ENCODE results near the gene APPL2.

Gene APPL2

GRCh38 chr12:105222284-105222655 lies 13.7 kb downstream of the APPL2 start:
- DNase-seq = no peak

GRCh38 chr12:105221583-105222283 lies 14.2 kb downstream of the APPL2 start:
- DNase-seq = no peak

GRCh38 chr12:105220929-105221290 lies 15.1 kb downstream of the APPL2 start:
- no peak for DNase-seq

- no peak for DNase-seq
Observed at GRCh38 chr12:105220150-105220928, 15.6 kb downstream of the APPL2 start.

DNA sequence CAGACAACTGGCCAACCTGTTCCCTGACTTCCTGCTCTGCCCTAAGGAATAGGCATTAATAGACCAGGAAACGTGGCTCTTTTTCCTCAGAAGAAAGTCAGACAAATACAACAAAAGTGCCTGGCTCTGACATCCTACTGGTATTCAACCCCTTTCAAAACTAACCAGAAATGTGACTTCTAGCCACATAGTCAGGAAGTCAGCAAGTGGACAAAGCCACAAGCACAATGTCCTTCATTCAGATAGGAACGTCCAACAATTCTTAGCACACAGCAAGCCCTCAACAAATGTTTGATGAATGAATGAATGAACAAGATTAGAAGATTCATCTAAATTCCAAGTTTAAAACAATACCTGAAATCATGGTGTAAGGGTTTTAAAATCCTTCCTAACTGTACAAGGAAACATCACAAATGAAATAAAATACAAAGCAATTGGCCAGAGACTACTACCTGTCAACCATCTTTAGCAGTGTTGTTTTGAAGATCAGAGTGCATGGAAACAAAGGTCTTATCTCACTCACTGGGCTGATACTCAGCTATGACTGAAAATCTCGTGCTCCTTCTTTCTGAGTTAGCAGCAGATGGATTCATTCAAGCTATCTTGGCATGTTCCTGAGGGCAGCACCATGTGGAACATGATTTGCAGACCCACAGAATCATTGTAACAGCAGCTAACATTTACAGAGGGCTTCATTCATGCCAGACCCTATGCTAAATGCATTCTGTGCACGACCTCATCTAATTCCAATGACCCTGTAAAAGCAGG lies 16.5 kb downstream of the APPL2 start:
- no peak for DNase-seq

DNA sequence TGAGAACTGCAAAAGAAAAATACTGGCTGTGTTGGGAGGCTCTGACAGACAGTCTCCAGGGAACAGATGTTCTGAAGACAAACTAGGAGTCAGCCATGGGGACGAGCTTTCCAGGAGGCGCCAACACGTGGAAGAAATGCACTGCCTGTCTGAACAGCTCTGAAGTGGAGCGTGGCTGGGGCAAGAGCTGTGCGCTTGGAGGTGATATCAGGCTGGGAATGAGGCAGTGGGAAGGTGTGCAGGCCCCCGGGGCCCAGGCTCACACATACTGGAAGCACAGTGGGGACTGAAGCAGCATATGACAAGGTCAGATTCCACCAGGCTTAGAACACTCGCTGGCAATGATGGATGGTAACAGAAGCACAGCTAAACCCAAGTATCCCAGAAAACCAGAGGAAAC lies 17.5 kb downstream of the APPL2 start:
- DNase-seq = no peak

GRCh38 chr12:105214670-105215375 lies 21.2 kb downstream of the APPL2 start:
- DNase-seq = no peak

GRCh38 chr12:105214148-105214547 lies 21.8 kb downstream of the APPL2 start:
- no peak for DNase-seq

DNA sequence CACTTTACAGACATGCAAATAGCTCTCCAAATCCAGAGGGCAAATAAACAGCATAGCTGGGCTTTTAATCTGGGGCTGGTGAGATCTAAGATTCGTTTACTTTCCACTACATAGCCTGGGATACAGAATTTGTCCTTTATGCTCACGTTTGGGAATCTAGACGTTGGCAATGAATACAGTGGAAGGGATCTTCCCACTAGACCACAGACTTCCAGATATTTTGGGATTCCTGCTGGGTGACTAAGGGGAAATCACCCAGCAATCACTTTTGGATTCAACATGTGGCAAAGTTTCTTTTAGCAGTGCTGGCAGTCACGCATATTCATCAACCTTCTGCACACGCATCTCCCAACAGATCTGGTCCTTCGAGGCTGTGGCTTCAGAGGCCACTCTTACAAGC lies 23.5 kb downstream of the APPL2 start:
- DNase-seq = no peak

DNA sequence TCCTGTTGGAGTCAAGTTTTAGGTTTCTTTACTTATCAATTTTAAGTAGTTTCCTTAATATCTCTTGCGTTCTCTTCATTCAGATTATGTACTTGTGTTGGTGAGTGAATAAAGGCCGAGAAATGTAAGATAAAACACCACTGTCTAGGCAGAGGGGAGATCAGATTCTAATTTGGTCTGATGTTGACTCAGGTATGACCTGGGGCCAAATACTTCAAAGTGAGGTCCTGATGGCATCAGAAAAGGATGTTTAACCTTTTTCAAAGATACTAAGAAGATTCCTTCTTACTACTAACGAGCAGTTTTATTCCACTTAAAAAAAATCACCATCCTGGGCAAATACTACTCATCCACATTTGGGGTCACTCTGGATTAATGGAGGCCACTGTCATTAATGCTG lies 26.9 kb downstream of the APPL2 start:
- no peak for DNase-seq

DNA sequence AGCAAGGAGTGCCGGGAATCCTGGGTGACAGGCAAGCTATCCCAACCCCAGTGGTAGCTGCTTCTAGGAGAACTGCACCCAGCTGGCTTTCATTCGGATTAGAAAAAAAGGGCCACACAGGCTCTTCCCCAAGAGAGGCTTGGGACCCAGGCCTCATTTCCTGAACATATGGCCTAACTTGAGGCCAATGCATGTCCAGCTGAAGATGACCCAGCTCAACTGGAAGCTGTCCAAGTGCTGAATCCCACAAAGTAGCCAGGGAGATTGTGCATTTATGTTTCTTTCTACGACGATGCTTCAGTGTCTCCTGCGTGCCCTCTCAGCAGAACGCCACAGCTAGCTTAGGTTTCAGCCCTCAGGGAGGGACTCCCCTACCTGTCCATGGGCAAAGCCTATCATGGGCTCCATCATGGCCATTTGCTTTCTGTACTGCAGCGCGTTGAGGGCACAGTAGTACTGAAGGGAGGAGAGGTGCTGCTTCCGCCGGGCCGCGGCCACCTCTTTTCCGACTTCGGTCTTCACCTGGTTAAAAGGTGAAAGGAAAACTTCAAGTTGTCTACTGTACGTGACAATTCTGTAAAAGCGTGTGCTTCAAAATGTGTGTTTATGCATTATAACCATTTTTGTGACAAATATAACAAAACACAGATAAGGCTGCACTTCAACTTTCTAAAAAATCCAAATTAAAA lies 29.1 kb downstream of the APPL2 start:
- no peak for DNase-seq

GRCh38 chr12:105205322-105206048 lies 30.5 kb downstream of the APPL2 start:
- DNase-seq = no peak

DNA sequence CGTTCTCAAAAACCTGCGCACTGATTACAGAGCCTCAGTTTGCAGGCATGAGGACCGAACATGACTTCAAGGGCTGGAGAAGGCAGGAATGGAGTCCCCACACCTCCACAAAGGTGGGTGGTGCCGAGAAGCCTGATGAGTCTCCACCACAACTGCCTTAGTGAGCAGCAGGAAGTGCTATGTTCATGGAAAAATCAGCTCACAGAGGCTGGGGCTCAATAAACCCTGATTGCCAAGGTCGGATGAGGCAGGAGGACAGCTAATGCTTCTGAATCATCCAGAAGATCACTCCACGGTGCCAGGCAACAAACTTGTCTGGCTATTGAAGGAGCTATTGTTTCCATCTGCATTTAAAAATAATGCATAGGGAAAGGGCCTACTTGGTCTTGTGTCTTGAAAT lies 31.1 kb downstream of the APPL2 start:
- DNase-seq = no peak

DNA sequence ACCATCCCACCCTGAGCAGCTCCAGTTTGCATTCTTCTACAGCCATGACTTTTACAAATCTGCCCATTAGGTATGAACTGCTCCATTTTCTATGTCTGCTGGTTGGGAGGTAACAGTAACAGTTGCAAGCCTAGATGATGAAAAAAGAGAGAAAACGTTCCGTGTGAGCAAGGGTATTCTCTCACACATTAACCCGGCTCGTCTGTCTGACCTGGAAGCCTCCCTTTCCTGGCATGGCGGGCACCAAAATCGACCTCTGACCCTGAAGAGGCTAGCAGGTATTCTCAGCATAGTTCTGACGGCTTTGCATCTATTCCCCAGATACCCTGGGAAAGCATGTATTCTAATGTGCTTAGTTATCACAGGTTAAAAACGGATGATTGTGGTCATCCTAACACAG lies 31.8 kb downstream of the APPL2 start:
- no peak for DNase-seq

DNA sequence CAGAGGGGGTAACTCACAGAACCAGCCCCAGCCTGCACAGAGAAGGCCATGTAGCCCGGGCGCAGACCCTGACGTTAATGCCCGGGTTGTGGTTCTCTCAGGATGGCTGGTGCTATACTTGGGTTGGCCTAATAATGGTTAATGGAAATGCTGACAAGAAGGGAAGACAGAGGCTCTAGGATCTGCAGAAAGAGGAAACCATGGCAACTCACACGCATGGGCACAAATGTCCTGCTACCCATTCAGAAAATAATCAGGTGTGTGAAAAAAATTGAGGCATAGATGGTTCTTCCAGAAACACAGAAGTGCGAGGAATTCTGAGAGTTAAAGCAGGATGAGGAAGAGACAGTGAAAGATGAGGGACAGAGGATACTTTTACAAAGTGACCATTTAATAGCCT lies 33.8 kb downstream of the APPL2 start:
- no peak for DNase-seq

GRCh38 chr12:105201299-105201698 lies 34.7 kb downstream of the APPL2 start:
- DNase-seq = no peak

GRCh38 chr12:105200385-105200784 lies 35.6 kb downstream of the APPL2 start:
- DNase-seq = no peak

GRCh38 chr12:105198961-105199360 lies 37.0 kb downstream of the APPL2 start:
- no peak for DNase-seq

DNA sequence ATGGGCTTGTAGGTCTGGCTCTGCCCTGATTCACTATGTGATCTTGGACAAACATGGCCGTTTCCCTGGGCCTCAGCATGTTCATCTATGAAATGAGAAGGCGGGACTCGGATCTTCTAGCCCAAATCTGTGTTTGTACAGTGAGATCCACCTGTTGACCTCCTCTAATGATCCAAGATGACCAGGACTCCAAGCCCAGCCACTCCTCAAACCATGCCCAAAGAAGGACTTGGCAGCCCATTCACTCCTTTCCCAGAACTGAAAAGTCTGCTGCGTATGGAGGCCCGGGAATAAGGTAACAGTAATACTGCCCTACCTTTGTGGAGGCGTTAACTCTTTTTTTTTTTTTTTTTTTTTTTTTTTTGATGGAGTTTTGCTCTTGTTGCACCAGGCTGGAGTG lies 39.9 kb downstream of the APPL2 start:
- no peak for DNase-seq

GRCh38 chr12:105194947-105195346 lies 41.0 kb downstream of the APPL2 start:
- no peak for DNase-seq

- no peak for DNase-seq
Observed at GRCh38 chr12:105192624-105193225, 43.2 kb downstream of the APPL2 start.

All from central memory CD4-positive, alpha-beta T cell (primary cell).